ENCODE measurements around the gene TLL1. TPM values are rescaled to one million over a fixed set of nuclear protein-coding genes. Genes with fewer than 3 reads are reported as not detected.

Gene TLL1
- total RNA-seq, 1 experiment from 2014 or later: 0.63 TPM

GRCh38 chr4:166087569-166087968 lies 214.5 kb downstream of the TLL1 start (continued):
- TF ChIP-seq PREB (CRISPR knock-in tag; IDR thresholded peaks at IDR 0.05; ENCODE audit: borderline replicate concordance) (no peak), ZNF281 (CRISPR knock-in tag; IDR thresholded peaks at IDR 0.05) (no peak), ZNF671 (CRISPR knock-in tag; IDR thresholded peaks at IDR 0.05) (no peak), GABPB1 (CRISPR knock-in tag; IDR thresholded peaks at IDR 0.05) (no peak), MAX (CRISPR knock-in tag; IDR thresholded peaks at IDR 0.05) (no peak), RELA (CRISPR knock-in tag; IDR thresholded peaks at IDR 0.05; ENCODE audit: borderline replicate concordance) (no peak)

GRCh38 chr4:166088576-166088975 lies 215.5 kb downstream of the TLL1 start:
- H3K27ac Mint-ChIP-seq: no peak overlapping the region
- no peaks in the 10 kb centered on the region for H3K27me3 Mint-ChIP-seq (ENCODE audit: low read depth)
- no peaks in the 10 kb centered on the region for H3K9me3 Mint-ChIP-seq
- ATAC-seq: no peak
- TF ChIP-seq SOX15 (CRISPR knock-in tag; IDR thresholded peaks at IDR 0.05) (no peak), ZNF671 (CRISPR knock-in tag; IDR thresholded peaks at IDR 0.05) (no peak), JUN (CRISPR knock-in tag; IDR thresholded peaks at IDR 0.05) (no peak), ERG (CRISPR knock-in tag; IDR thresholded peaks at IDR 0.05) (no peak), TP53 (CRISPR knock-in tag; IDR thresholded peaks at IDR 0.05) (no peak), FOXK1 (CRISPR knock-in tag; IDR thresholded peaks at IDR 0.05) (no peak), GABPB1 (CRISPR knock-in tag; IDR thresholded peaks at IDR 0.05) (no peak), ZNF423 (CRISPR knock-in tag; IDR thresholded peaks at IDR 0.05) (no peak), ZNF396 (CRISPR knock-in tag; IDR thresholded peaks at IDR 0.05; ENCODE audit: borderline replicate concordance) (no peak), ARID4B (CRISPR knock-in tag; IDR thresholded peaks at IDR 0.05; ENCODE audit: borderline replicate concordance) (no peak), ATF2 (CRISPR knock-in tag; IDR thresholded peaks at IDR 0.05; ENCODE audit: borderline replicate concordance, low read depth) (no peak), CBFB (CRISPR knock-in tag; IDR thresholded peaks at IDR 0.05; ENCODE audit: low read depth) (no peak), ATF1 (CRISPR knock-in tag; IDR thresholded peaks at IDR 0.05) (no peak)
- CTCF ChIA-PET: interaction anchor here (3.3 kb wide), 1 partner anchor 595 kb away, joined by 18 read pairs; no protein-coding TSS in a partner anchor
- no peaks in the 10 kb centered on the region for H3K4me1 Mint-ChIP-seq
- no peak for DNase-seq (ENCODE audit: low spot score)
- POLR2A ChIA-PET: no interaction called here
- H3K36me3 Mint-ChIP-seq: no peaks in the 10 kb centered on the region
- no peak overlapping the region for H3K4me3 Mint-ChIP-seq

Measured in WTC11 (cell line).